GM19193 (cell line): ENCODE data around the gene OSM.

Experiments used
- POLR2A ChIP-seq: IDR thresholded peaks from 4 replicates; pipeline ENCODE4 v1.6.1; 2011; ENCODE audit not compliant: insufficient read depth, insufficient read length; ENCODE audit errors: extremely low read depth

The OSM gene

DNA sequence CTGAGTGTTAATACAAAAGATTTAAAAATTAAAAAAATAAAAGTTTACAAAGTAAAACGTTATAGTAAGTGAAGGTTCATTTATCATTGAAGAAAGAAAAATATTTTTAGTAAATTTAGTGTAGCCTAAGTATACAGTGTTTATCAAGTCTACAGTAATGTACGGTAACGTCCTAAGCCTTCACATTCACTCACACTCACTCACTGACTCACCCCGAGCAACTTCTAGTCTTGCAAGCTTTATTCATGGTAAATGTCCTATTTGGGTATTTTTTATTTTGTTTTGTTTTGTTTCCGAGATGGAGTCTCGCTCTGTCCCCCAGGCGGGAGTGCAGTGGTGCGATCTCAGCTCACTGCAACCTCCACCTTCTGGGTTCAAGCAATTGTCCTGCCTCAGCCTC lies 13.9 kb upstream of the OSM start:
- no peak for TF ChIP-seq POLR2A

DNA sequence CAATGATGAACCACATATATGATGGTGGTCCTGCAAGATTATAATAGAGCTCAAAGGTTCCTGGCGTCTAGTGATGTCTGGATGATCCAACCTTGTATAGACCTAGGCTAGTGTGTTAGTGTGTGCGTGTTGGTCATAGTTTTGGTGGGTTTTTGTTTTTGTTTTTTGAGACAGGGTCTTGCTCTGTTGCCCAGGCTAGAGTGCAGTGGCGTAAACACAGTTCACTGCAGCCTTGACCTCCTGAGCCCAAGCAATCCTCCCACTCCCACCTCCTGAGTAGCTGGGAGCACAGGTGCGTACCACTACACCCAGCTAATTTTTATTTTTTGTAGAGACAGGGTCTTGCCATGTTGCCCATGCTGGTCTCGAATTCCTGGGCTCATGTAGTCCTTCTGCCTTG lies 13.3 kb upstream of the OSM start:
- TF ChIP-seq POLR2A, result no peak

- no peak for TF ChIP-seq POLR2A
These were observed 12.6 kb upstream of the OSM start for GRCh38 chr22:30279046-30279788.

DNA sequence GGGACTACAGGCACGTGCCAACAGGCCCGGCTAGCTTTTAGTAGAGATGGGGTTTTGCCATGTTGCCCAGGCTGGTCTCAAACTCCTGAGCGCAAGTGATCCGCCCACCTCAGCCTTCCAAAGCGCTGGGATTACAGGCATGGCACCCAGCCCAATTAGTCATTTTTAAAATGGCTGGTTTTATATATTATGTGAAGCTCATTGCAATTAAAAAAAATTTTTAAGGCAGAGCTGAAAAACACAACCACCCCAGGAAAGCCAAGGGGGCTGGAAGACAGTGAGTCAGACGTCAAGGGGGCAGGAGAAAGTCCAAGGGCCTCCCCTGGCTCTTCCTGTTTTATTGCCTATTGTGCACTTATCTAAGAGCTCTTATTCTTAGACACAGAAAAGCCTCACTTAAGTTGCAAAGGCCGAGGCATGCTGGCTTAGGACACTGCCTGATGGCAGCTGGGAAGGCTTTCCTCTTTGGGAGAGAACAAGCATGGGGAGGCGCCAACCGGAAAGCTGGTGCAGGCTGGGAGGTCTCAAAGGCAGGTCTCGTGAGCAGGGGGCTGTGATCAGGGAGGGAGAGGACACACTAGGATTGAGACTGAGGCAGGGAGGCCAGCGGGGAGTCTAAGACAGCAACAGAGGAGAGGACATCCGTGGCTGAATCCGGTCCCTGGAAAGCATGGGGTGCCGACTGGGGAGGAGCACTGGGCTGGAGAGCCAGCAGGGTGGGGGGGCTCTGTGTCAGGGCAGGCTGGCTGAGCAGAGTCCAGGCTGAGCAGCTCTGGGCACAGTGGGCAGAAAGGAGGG lies 11.1 kb upstream of the OSM start:
- TF ChIP-seq POLR2A, result no peak

- TF ChIP-seq POLR2A, result no peak
These were observed 9.4 kb upstream of the OSM start for GRCh38 chr22:30276039-30276438.

DNA sequence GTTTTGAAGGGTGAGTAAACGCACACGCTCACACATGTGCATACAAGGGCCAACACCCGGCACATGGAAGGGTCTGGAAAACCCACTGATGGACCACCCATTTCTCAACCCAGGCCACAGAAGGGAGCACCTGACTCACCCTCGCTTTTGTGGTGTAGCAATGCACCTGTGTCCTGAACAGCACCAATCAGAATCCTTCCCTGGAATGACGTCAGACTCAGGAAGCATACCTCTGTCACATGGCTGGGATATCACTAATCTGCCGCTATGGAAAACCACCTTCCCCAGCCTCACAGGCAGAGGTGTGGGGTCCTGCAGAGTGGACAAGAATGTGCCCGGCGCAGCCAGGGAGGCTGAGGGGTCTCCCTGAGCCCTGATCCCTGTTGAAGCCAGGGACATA lies 9.0 kb upstream of the OSM start:
- TF ChIP-seq POLR2A, result no peak

GRCh38 chr22:30274437-30274812 lies 7.8 kb upstream of the OSM start:
- TF ChIP-seq POLR2A, result no peak

DNA sequence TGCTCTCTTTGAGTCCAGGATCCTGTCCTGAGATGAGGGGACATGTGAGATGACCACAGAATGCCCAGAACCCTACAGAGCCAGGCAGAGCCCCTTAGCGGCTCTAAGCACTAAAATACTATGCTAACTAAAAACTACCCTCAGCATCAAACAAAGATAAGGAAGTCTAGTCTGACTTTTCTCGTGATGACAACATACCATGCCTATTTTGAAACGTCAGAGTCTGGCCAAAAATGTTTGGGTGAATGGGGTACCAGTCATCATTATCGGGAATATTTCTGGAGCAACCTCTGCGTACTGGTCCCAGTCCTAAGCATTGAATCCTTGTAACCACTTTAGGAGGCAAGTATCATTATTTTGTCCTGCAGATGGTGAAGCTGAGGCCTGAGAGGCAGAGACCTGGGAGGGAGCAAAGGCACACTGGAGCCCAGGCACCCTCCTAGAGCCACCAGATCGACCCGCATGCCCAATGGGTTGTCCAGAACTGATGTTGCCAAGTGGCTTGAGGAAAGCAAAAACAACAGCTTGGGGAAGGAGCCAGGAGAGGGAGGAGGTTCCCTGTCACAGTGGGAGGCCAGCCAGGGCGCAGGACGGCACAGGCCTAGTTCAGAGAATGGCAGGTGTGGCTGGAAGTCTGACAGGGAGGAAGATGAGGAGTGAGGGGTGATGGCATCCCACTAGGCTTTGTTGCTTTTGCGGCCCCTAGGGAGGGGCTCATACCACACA lies 7.2 kb upstream of the OSM start:
- TF ChIP-seq POLR2A, result no peak

DNA sequence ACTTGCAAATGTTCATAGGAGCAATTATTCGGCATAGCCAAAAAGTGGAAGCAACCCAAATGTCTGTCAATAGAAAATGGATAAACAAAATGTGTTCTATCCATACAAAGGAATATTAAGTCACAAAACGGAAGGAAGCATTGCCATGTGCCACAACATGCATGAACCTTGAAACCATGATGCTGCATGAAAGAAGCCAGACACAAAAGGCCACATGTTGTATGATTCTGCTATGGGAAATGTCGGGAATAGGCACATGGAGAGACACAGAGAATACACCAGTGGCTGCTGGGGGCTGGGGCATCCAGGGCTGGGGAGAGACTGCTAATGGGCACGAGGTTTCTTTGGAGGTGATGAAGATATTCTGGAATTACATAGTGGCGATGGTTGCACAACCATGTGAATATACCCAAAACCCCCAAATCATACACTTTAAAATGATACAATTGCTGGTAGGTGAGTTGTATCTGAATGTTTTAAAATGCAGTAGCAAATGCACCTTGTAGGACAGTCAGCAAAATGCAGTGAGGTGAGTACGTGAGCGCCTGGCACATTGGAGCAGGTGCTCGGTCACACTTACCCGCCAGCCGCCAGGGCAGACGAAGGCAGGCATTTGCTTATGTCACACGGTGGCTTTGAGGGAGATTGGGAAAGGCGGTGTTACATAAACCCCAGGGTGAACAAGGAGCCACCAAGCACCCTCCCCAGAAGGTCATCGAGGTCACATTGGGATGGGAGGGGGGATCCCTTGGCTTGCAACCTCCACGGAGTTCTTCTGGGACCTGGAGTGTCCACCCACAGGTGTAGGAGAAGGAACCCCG lies 6.3 kb upstream of the OSM start:
- no peak for TF ChIP-seq POLR2A

GRCh38 chr22:30270832-30271231 lies 4.2 kb upstream of the OSM start:
- no peak for TF ChIP-seq POLR2A

DNA sequence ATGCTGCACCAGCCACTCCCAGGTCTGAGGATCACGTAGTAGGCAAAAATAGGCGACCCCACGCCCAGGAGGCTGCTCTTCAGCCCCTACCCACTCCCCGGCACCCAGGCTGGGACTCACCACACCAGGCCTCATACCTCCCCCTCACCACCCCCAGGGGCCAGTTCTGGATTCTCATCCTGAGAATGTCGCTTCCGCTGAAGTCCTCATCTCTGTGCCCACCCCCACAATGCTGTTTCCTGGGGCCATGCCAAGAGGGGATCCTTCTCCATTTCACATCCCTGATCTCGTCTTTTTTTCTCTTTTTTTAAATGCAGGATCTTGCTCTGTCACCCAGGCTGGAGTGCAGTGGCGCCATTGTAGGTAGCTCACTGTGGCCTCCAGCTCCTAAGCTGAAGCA lies 1.7 kb upstream of the OSM start:
- no peak for TF ChIP-seq POLR2A

DNA sequence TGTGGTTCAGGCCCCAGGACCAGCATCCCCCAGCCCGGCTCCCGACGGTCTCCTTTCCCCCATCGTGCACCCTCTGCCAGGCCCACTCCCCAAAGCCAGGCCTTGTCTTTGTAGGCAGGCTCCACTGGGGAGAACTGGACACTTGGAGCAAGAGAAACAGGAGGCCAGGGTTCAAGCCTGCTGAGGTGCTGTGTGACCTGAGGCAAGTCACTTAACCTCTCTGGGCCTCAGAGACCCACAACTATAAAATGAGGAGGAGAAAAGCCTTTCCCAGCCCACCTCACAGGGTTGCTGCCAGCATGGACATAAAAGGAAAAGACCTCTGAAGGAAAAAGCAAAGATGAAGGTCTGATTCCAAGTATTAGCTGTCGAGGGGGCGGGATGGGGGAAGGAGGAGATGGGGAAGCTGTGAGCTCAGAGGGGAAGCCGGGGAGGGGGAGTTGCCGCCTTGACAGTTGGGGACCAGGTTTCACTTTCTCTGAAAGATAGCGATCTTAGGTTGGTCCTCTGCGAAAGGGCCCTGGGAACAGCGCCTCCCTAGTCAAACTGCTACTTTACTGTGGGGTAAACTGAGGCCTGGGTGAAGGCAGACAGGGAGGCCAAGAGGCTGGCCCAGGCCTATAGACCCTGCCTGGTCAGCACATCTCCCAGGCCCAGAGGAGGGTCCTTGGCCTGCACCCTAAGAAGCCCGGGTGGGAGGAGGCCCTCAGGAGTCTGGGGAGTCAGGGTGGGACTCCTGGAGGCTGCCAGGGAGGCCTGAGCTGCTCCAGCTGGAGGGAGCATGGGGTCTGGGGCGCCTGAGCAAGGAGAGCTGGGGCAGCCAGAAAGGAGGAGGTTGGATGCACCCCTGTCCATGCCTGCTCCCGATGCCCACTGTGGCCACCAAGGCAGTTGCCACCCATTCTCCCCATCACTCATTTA lies 991 bp upstream of the OSM start:
- TF ChIP-seq POLR2A, result no peak

- peak; percentile 71 for TF ChIP-seq POLR2A
These were observed 717 bp downstream of the OSM start for GRCh38 chr22:30265823-30266444.

- TF ChIP-seq POLR2A, result no peak
These were observed 1.4 kb downstream of the OSM start for GRCh38 chr22:30265131-30265720.

GRCh38 chr22:30263883-30264282 lies 2.8 kb downstream of the OSM start:
- no peak for TF ChIP-seq POLR2A
